Lower leg skin (tissue), 3 donors: ENCODE results near the gene TRAM2.

Source experiments
- POLR2A ChIP-seq, 2 donors: fragments of 450-650 bp; IDR thresholded peaks; one replicate each; pipeline ENCODE4 v1.6.1; 2016 to 2017; ENCODE audit warnings: antibody characterized with exemption in 2 of 2, mild to moderate bottlenecking in 1 of 2, moderate library complexity in 1 of 2
- TF ChIP-seq, protein P1 (sequence below), 3 donors: fragments of 450-650 bp; IDR thresholded peaks; one replicate each; pipeline ENCODE4 v1.5.1; 2016; ENCODE audit warnings: antibody characterized with exemption in 3 of 3, mild to moderate bottlenecking in 3 of 3, moderate library complexity in 2 of 3

DNA sequence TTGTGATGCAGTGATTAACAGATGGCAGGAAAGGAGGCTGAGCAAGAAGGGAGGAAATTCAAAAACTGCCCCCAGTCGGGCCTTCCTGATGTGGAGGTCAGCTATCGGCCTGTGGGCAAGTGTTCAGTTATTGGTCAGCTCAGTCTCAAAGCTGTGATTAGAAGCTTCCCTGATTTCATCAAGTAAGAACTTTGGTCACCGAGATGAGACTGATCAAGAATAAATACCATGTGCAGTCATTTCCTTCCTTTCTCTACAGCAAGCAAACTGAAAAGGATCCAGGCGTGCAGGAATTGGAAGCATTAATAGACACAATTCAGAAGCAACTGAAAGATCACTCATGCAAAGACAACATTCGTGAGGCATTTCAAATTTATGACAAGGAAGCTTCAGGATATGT, 87.0 kb downstream of the TRAM2 start:
- TF ChIP-seq POLR2A (IDR thresholded peaks at IDR 0.05), result no peak
- TF ChIP-seq, protein P1, sequence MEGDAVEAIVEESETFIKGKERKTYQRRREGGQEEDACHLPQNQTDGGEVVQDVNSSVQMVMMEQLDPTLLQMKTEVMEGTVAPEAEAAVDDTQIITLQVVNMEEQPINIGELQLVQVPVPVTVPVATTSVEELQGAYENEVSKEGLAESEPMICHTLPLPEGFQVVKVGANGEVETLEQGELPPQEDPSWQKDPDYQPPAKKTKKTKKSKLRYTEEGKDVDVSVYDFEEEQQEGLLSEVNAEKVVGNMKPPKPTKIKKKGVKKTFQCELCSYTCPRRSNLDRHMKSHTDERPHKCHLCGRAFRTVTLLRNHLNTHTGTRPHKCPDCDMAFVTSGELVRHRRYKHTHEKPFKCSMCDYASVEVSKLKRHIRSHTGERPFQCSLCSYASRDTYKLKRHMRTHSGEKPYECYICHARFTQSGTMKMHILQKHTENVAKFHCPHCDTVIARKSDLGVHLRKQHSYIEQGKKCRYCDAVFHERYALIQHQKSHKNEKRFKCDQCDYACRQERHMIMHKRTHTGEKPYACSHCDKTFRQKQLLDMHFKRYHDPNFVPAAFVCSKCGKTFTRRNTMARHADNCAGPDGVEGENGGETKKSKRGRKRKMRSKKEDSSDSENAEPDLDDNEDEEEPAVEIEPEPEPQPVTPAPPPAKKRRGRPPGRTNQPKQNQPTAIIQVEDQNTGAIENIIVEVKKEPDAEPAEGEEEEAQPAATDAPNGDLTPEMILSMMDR (IDR thresholded peaks at IDR 0.05), result no peak
